Liver (tissue), 9 donors: ENCODE results near the gene VLDLR. TPM values are rescaled to one million over a fixed set of nuclear protein-coding genes. Genes with fewer than 3 reads are reported as not detected.
A peak's percentile ranks its signal among the peaks of the same experiment; 100 is the strongest.

Experiments
- DNase-seq: peaks from one replicate; pipeline ENCODE4 v3.0.0-alpha.2; 2017; ENCODE audit warnings: low spot score
- H3K27ac ChIP-seq, 2 donors: one replicate each; pipeline ENCODE4 v1.7.0; 2013; ENCODE audit warnings: inconsistent platforms in 2 of 2, low read length in 2 of 2, control low read depth in 1 of 2, low read depth in 1 of 2, mild to moderate bottlenecking in 1 of 2
- H3K27me3 ChIP-seq, 4 donors: one replicate each; pipeline versions ENCODE4 v1.6.1 to v1.7.0; 2013; ENCODE audit warnings: low read length in 3 of 4, inconsistent platforms in 1 of 4, mild to moderate bottlenecking in 1 of 4, moderate library complexity in 1 of 4; ENCODE audit not compliant: control insufficient read depth in 4 of 4, insufficient read depth in 4 of 4
- H3K36me3 ChIP-seq, 4 donors: one replicate each; pipeline versions ENCODE4 v1.6.1 to v1.7.0; 2013; ENCODE audit warnings: low read length in 3 of 4, mild to moderate bottlenecking in 3 of 4, low read depth in 1 of 4, moderate library complexity in 1 of 4; ENCODE audit not compliant: control insufficient read depth in 4 of 4, insufficient read depth in 3 of 4
- H3K4me1 ChIP-seq, 4 donors: one replicate each; pipeline versions ENCODE4 v1.6.1 to v1.7.0; 2013; ENCODE audit warnings: low read length in 3 of 4, mild to moderate bottlenecking in 3 of 4, moderate library complexity in 1 of 4; ENCODE audit not compliant: control insufficient read depth in 4 of 4, insufficient read depth in 4 of 4
- H3K4me3 ChIP-seq, 3 donors: one replicate each; pipeline versions ENCODE4 v1.6.1 to v1.7.0; 2013; ENCODE audit warnings: low read length in 3 of 3, control low read depth in 1 of 3, low read depth in 1 of 3, mild to moderate bottlenecking in 1 of 3
- H3K9ac ChIP-seq, 2 donors: one replicate each; pipeline ENCODE4 v1.7.0; 2013; ENCODE audit warnings: low read length in 2 of 2, mild to moderate bottlenecking in 2 of 2, moderate library complexity in 2 of 2, control low read depth in 1 of 2, low read depth in 1 of 2
- H3K9me3 ChIP-seq, 4 donors: one replicate each; pipeline versions ENCODE4 v1.6.1 to v1.7.0; 2013; ENCODE audit warnings: low read length in 3 of 4; ENCODE audit not compliant: control insufficient read depth in 4 of 4
- FOXA1 ChIP-seq: IDR thresholded peaks from 2 replicates; pipeline ENCODE4 v1.6.1; 2016; ENCODE audit warnings: antibody characterized with exemption
- GABPA ChIP-seq, 2 donors: IDR thresholded peaks in 1 of 2; conservative IDR thresholded peaks in 1 of 2; 2 replicates each; pipeline ENCODE4 v1.6.1; 2016; ENCODE audit warnings: antibody characterized with exemption in 2 of 2, mild to moderate bottlenecking in 1 of 2, moderate library complexity in 1 of 2
- HNF4A ChIP-seq, 2 donors: conservative IDR thresholded peaks; 2 replicates each; pipeline ENCODE4 v1.6.1; 2016; ENCODE audit warnings: antibody characterized with exemption in 2 of 2, mild to moderate bottlenecking in 2 of 2
- HNF4G ChIP-seq: IDR thresholded peaks from 2 replicates; pipeline ENCODE4 v1.6.1; 2016; ENCODE audit warnings: antibody characterized with exemption
- JUND ChIP-seq, 2 donors: IDR thresholded peaks; 2 replicates each; pipeline ENCODE4 v1.6.1; 2016; ENCODE audit warnings: antibody characterized with exemption in 2 of 2
- NR2F2 ChIP-seq: IDR thresholded peaks from 2 replicates; pipeline ENCODE4 v1.6.1; 2016; ENCODE audit warnings: antibody characterized with exemption
- RAD21 ChIP-seq, 2 donors: IDR thresholded peaks; 2 replicates each; pipeline ENCODE4 v1.6.1; 2016; ENCODE audit warnings: antibody characterized with exemption in 2 of 2, mild to moderate bottlenecking in 2 of 2
- RXRA ChIP-seq, 2 donors: IDR thresholded peaks; 2 replicates each; pipeline ENCODE4 v1.6.1; 2017 to 2018; ENCODE audit warnings: antibody characterized with exemption in 2 of 2, mild to moderate bottlenecking in 1 of 2
- SP1 ChIP-seq: IDR thresholded peaks from 2 replicates; pipeline ENCODE4 v1.6.1; 2018; ENCODE audit warnings: antibody characterized with exemption, mild to moderate bottlenecking
- TAF1 ChIP-seq: conservative IDR thresholded peaks from 2 replicates; pipeline ENCODE4 v1.6.1; 2016; ENCODE audit warnings: antibody characterized with exemption, mild to moderate bottlenecking
- YY1 ChIP-seq: IDR thresholded peaks from 2 replicates; pipeline ENCODE4 v1.6.1; 2016; ENCODE audit warnings: antibody characterized with exemption, mild to moderate bottlenecking
- WGBS: extraction: QIAGEN DNeasy Blood & Tissue Kit; methylation state at CpG from one replicate; pipeline ENCODE4 v1.1.7; 2013; 5-methylcytosine and 5-hydroxymethylcytosine counted together
- polyA plus RNA-seq, 2 donors: library from polyadenylated mRNA; stranded (reverse) in 1 of 2; unstranded in 1 of 2; fragments of 200-250 nt in 1 of 2; fragments of >200 nt in 1 of 2; fragmentation: Nextera tagmentation in 1 of 2; extraction: Ambion mirVana in 1 of 2; gene quantifications; one replicate each; pipeline versions ENCODE4 v1.2.1 to v1.2.3, GENCODE V29; 2013 to 2015
- total RNA-seq, 2 donors: library from RNA; depleted of rRNA; stranded (reverse); fragments of >200 nt; gene quantifications; one replicate each; pipeline ENCODE4 v1.2.3, GENCODE V29; 2014
- TF ChIP-seq, protein P1 (sequence below): IDR thresholded peaks from 2 replicates; pipeline ENCODE4 v1.6.1; 2016; ENCODE audit warnings: antibody characterized with exemption
- TF ChIP-seq, protein P2 (sequence below): IDR thresholded peaks from 2 replicates; pipeline ENCODE4 v1.6.1; 2016; ENCODE audit warnings: antibody characterized with exemption
- TF ChIP-seq, protein P3 (sequence below): fragments of 150-350 bp; IDR thresholded peaks from 2 replicates; pipeline ENCODE4 v1.5.1; 2017; ENCODE audit warnings: improper control_type of control experiment, low read depth, low read length; ENCODE audit not compliant: missing input control
- TF ChIP-seq, protein P4 (sequence below): IDR thresholded peaks from 2 replicates; pipeline ENCODE4 v1.6.1; 2016; ENCODE audit warnings: antibody characterized with exemption
- TF ChIP-seq, protein P5 (sequence below): IDR thresholded peaks from 2 replicates; pipeline ENCODE4 v1.6.1; 2016; ENCODE audit warnings: antibody characterized with exemption, mild to moderate bottlenecking
- donor health status: healthy.
- donor health status: healthy.
- donor health status: healthy.
- donor health status: healthy.
- donor health status: healthy.

The VLDLR gene
- total and polyA plus RNA-seq, 4 donors, result 0.44 to 2.8 (median 1.4) TPM

DNA sequence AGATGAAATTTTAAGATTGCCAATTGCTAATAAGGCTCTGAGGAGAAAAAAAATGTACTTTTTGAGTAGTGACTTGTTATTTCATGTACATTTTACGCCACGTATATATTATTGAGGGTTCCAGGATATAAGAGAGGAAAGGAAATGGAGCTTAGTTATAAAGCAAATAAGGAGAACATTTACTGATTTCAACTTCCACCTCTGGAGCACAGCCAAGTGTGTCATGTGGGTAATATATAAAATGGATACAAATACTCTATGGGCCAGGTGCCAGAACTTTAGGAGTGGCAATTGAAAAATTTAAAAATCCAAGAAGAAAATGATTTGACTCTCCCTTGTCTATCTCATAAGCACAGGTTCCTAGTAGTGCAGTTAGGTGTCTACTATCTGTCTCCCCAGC lies 45.0 kb upstream of the VLDLR start:
- H3K27me3 ChIP-seq, result no peaks in the 10 kb centered on the region
- no peaks in the 10 kb centered on the region for H3K36me3 ChIP-seq
- no peak for TF ChIP-seq SP1
- no peak for TF ChIP-seq HNF4A (conservative IDR thresholded peaks at IDR 0.05)
- TF ChIP-seq RXRA (IDR thresholded peaks at IDR 0.05), result no peak
- no peak for TF ChIP-seq FOXA1
- no peak for TF ChIP-seq GABPA (IDR thresholded peaks at IDR 0.05 in 1 of 2, conservative IDR thresholded peaks at IDR 0.05 in 1 of 2)
- H3K4me1 ChIP-seq, result no peaks in the 10 kb centered on the region
- H3K27ac ChIP-seq, result no peak overlapping the region
- WGBS, result 70% methylated on average over 2 of the region's 2 CpGs
- no peak for DNase-seq
- H3K4me3 ChIP-seq, result no peak overlapping the region
- no peaks in the 10 kb centered on the region for H3K9me3 ChIP-seq
- H3K9ac ChIP-seq, result no peak overlapping the region

DNA sequence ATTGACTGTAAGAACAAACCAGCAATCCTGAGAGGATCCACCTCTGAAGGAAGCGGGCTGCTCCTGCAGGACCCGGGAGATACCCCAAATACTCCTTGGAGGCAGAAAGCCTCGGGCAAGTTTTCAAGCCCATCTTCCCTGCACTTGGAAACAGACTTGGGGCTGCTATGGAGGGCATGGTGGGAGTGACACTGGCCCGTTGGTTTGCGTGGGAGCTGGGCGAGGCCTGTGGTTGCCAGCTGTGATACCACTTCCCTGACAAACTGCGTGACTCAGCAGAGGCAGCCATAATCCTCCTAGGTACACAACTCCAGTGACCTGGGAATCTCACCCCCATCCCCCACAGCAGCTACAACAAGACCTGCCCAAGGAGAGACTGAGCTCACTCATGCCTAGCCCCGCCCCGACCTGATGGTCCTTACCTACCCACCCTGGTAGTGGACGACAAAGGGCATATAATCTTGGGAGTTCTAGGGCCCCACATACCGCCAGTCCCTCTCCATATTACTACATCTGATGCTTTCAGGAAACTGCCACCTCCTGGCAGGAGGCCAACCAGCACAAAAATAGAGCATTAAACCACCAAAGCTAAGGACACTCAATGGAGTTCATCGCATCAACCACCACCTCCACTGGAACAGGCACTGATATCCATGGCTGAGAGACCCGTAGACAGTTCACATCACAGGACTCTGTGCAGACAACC lies 38.1 kb upstream of the VLDLR start:
- no peak overlapping the region for H3K9ac ChIP-seq
- H3K27ac ChIP-seq, result no peak overlapping the region
- no peaks in the 10 kb centered on the region for H3K4me1 ChIP-seq
- no peak overlapping the region for H3K4me3 ChIP-seq
- TF ChIP-seq HNF4A (conservative IDR thresholded peaks at IDR 0.05), result no peak
- no peaks in the 10 kb centered on the region for H3K9me3 ChIP-seq
- WGBS, result 92% methylated on average over 13 of the region's 13 CpGs
- no peak for DNase-seq
- no peaks in the 10 kb centered on the region for H3K27me3 ChIP-seq
- no peaks in the 10 kb centered on the region for H3K36me3 ChIP-seq

DNA sequence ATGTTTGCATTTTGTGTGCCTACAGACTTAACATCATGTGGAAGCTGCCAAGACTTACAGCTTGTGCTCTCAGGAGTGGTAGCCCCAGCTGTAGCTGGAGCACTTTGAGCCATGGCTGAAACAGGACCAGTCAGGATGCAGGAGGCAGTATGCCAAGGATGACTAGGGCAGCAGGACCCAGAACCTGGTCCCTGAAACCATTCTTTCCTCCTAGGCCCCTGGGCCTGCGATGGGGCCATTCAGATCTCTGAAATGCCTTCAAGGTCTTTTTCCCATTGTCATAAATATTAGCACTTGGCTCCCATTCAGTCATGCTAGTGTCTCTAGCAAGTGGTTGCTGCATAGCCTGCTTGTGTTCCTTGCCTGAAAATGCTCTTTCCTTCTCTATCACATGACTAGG lies 29.6 kb upstream of the VLDLR start:
- Histone ChIP-seq H3K9ac (no peak overlapping the region), H3K4me1 (no peaks in the 10 kb centered on the region), H3K27ac (no peak overlapping the region), H3K9me3 (peaks cover 1 to 4% (median 3%) of the 10 kb centered on the region in 4 donors), H3K4me3 (peak overlapping the region in 1 of 3 donors; percentile 8), H3K36me3 (no peaks in the 10 kb centered on the region), H3K27me3 (no peaks in the 10 kb centered on the region)
- TF ChIP-seq HNF4A (conservative IDR thresholded peaks at IDR 0.05) (no peak), RAD21 (IDR thresholded peaks at IDR 0.05) (no peak), HNF4G (no peak), FOXA1 (no peak), YY1 (no peak), SP1 (no peak), JUND (IDR thresholded peaks at IDR 0.05) (no peak), NR2F2 (no peak), RXRA (IDR thresholded peaks at IDR 0.05) (no peak), TAF1 (no peak)
- TF ChIP-seq, protein P1, sequence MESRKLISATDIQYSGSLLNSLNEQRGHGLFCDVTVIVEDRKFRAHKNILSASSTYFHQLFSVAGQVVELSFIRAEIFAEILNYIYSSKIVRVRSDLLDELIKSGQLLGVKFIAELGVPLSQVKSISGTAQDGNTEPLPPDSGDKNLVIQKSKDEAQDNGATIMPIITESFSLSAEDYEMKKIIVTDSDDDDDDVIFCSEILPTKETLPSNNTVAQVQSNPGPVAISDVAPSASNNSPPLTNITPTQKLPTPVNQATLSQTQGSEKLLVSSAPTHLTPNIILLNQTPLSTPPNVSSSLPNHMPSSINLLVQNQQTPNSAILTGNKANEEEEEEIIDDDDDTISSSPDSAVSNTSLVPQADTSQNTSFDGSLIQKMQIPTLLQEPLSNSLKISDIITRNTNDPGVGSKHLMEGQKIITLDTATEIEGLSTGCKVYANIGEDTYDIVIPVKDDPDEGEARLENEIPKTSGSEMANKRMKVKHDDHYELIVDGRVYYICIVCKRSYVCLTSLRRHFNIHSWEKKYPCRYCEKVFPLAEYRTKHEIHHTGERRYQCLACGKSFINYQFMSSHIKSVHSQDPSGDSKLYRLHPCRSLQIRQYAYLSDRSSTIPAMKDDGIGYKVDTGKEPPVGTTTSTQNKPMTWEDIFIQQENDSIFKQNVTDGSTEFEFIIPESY, result no peak
- TF ChIP-seq, protein P2, sequence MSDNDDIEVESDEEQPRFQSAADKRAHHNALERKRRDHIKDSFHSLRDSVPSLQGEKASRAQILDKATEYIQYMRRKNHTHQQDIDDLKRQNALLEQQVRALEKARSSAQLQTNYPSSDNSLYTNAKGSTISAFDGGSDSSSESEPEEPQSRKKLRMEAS, result no peak
- TF ChIP-seq, protein P3, sequence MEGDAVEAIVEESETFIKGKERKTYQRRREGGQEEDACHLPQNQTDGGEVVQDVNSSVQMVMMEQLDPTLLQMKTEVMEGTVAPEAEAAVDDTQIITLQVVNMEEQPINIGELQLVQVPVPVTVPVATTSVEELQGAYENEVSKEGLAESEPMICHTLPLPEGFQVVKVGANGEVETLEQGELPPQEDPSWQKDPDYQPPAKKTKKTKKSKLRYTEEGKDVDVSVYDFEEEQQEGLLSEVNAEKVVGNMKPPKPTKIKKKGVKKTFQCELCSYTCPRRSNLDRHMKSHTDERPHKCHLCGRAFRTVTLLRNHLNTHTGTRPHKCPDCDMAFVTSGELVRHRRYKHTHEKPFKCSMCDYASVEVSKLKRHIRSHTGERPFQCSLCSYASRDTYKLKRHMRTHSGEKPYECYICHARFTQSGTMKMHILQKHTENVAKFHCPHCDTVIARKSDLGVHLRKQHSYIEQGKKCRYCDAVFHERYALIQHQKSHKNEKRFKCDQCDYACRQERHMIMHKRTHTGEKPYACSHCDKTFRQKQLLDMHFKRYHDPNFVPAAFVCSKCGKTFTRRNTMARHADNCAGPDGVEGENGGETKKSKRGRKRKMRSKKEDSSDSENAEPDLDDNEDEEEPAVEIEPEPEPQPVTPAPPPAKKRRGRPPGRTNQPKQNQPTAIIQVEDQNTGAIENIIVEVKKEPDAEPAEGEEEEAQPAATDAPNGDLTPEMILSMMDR, result no peak
- TF ChIP-seq, protein P4, sequence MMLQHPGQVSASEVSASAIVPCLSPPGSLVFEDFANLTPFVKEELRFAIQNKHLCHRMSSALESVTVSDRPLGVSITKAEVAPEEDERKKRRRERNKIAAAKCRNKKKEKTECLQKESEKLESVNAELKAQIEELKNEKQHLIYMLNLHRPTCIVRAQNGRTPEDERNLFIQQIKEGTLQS, result no peak
- TF ChIP-seq, protein P5, sequence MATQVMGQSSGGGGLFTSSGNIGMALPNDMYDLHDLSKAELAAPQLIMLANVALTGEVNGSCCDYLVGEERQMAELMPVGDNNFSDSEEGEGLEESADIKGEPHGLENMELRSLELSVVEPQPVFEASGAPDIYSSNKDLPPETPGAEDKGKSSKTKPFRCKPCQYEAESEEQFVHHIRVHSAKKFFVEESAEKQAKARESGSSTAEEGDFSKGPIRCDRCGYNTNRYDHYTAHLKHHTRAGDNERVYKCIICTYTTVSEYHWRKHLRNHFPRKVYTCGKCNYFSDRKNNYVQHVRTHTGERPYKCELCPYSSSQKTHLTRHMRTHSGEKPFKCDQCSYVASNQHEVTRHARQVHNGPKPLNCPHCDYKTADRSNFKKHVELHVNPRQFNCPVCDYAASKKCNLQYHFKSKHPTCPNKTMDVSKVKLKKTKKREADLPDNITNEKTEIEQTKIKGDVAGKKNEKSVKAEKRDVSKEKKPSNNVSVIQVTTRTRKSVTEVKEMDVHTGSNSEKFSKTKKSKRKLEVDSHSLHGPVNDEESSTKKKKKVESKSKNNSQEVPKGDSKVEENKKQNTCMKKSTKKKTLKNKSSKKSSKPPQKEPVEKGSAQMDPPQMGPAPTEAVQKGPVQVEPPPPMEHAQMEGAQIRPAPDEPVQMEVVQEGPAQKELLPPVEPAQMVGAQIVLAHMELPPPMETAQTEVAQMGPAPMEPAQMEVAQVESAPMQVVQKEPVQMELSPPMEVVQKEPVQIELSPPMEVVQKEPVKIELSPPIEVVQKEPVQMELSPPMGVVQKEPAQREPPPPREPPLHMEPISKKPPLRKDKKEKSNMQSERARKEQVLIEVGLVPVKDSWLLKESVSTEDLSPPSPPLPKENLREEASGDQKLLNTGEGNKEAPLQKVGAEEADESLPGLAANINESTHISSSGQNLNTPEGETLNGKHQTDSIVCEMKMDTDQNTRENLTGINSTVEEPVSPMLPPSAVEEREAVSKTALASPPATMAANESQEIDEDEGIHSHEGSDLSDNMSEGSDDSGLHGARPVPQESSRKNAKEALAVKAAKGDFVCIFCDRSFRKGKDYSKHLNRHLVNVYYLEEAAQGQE, result no peak
- DNase-seq, result no peak
- WGBS, result 66% methylated on average over 1 of the region's 1 CpG
